SKM-1 (cell line): ENCODE measurements around the gene CAMK1D.
"Not testable (repeated sequence)": the region's sequence is repeated elsewhere in the genome, so short reads cannot be mapped to it uniquely, and the experiment has no call there.

ENCODE experiments used
- DNase-seq: peaks from one replicate; lab custom pipeline; 2025; ENCODE audit not compliant: unreplicated experiment; lab: John Stamatoyannopoulos, UW

CAMK1D gene

GRCh38 chr10:12543589-12543988 is 194.2 kb downstream of the CAMK1D start:
- no peak for DNase-seq

DNA sequence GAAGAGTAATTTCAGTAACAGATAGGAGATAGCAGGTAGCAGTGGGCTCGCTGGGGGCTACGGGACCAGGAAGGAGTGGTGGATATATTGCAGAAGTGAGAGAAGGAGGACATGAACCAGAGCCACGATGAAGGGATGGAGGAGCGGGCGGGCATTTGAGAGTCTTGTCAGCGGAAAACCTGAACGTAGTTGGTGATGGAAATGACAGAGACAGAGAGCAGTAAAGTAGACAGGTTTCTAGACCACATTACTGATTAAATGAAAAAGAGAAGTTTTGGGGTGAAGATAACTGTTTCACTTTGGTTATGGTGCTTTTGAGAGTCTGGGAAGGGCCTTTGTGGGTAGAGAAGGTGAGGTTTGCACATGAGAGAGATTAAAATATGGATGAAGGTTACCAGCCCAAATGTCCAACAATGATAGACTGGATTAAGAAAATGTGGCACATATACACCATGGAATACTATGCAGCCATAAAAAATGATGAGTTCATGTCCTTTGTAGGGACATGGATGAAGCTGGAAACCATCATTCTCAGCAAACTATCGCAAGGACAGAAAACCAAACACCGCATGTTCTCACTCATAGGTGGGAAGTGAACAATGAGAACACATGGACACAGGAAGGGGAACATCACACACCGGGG is 196.9 kb downstream of the CAMK1D start:
- not testable (repeated sequence) for DNase-seq

- DNase-seq, result no peak
Observed at GRCh38 chr10:12547301-12547771, 198.0 kb downstream of the CAMK1D start.

DNA sequence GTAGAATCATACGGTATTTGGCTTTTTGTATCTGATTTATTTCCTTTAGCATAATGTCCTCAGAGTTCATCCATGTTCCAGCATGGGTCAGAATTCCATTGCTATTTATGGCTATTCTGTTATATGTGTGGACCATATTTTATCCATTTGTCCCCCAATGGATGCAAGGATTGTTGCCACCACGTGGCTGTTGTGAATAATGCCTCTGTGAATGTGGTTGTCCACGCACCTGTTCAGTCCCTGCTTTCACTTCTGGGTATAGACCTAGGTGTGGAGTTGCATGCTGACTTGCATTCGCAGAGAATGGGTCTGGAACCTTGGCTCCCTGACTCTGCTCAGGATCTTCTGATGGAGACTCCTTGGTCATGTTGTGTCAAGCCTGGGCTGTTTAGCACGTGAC is 199.9 kb downstream of the CAMK1D start:
- DNase-seq, result no peak

DNA sequence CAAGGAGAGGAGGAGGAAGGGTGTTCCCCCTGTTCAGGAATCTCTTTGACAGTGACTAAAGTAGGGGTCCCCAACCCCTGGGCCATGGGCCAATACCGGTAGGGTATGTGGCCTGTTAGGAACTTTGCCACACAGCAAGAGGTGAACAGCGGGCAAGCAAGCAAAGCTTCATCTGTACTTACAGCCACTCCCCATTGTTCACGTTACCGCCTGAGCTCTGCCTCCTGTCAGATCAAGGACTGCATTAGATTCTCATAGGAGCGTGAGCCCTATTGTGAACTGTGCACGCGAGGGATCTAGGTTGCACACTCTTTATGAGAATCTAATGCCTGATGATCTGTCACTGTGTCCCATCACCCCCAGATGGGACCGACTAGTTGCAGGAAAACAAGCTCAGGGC is 201.6 kb downstream of the CAMK1D start:
- no peak for DNase-seq

- DNase-seq, result no peak
Observed at GRCh38 chr10:12556039-12556438, 206.7 kb downstream of the CAMK1D start.

- DNase-seq, result no peak
Observed at GRCh38 chr10:12559578-12560178, 210.3 kb downstream of the CAMK1D start.

DNA sequence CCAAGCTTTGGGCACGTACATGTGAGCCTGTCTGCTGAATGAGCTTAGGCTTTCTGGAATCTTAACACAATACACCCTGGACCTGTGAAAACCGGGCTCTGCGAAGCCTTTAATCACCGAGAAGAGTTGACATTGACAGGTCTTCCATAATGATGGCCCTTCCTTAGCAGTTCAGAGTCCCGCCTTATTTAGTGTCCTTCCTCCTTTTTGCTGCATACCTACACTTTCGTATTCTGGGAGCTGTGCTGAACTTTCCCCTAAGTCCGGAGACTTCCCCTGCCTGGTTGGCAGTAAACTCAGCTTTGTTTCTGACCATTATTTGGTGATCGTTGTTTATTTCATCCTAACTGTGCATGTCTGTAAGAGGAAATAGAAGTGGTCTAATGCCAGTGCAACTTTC is 212.0 kb downstream of the CAMK1D start:
- DNase-seq, result no peak

DNA sequence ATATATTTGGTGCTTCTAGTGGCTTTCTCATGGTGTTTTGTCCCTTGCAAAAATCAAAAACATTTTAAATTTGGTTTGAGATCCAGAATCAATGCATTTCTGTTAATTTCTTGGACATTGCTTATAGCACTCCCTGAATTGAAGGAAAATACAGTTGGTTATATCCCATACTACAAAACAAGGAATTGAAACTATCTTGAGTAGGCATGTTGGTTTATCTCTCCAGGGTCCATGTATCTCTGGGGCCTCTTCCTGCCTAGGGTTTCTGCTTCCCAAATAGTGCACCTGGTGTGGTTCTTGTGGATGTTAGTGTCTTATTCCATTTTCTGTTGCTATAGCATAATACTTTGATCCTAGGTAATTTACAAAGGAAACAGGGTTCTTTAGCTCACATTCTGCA is 212.4 kb downstream of the CAMK1D start:
- no peak for DNase-seq

DNA sequence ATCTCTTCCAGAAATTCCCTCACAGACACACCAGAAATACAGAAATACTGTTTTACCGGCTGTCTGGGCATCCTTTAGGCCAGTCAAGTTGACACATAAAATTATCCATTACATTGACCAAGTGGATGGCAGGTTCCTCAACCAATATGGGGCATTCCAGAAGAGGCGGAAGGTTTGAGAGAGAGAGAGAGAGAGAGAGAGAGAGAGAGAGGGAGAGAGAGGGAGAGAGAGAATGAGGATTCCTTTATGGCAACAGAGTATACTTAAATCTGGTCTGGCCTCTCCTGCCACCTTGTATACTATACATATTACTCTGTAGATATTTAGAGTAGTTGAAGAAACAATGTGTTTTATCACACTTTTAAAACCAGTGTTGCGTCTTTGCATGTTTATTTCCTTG is 214.1 kb downstream of the CAMK1D start:
- no peak for DNase-seq

- DNase-seq, result no peak
Observed at GRCh38 chr10:12564173-12564572, 214.8 kb downstream of the CAMK1D start.

- no peak for DNase-seq
Observed at GRCh38 chr10:12566161-12567115, 217.1 kb downstream of the CAMK1D start.

- no peak for DNase-seq
Observed at GRCh38 chr10:12568391-12569009, 219.2 kb downstream of the CAMK1D start.

DNA sequence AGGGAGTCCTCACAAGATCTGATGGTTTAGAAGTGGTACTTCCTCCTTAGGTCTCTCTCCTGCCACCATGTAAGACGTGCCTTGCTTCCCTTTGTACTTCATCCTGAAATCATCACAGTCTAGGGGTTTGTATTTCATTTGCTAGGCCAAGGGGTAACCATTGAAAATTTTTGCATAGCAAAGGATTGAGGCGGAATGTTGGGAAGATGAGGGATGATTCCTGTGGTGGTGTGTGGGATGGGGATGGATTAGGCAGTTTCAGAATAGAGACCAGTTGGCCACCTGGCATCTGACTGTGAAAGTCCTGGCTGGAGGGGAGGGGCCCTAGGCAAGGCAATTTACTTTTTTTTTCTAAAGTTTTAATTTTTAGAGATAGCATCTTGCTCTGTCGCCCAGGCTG is 222.9 kb downstream of the CAMK1D start:
- DNase-seq, result no peak

DNA sequence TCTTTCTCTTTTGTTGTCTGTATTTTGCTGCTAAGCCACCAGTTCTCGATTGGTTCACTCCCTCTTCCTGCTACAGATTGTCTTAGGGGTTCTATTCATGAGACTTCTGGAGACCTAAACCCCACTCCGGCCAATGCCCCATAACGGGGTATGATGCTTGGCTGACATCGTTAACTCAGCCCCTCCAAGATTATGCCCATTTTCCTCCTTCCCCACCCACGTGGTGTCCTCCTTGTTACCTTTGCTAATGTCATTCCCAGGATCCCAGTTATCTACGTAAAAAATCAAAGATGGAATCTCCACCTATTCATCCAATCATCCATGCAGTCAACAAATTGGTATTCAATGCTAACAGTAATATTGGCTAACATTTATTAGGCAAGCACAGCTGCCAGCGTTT is 228.3 kb downstream of the CAMK1D start:
- DNase-seq, result no peak

DNA sequence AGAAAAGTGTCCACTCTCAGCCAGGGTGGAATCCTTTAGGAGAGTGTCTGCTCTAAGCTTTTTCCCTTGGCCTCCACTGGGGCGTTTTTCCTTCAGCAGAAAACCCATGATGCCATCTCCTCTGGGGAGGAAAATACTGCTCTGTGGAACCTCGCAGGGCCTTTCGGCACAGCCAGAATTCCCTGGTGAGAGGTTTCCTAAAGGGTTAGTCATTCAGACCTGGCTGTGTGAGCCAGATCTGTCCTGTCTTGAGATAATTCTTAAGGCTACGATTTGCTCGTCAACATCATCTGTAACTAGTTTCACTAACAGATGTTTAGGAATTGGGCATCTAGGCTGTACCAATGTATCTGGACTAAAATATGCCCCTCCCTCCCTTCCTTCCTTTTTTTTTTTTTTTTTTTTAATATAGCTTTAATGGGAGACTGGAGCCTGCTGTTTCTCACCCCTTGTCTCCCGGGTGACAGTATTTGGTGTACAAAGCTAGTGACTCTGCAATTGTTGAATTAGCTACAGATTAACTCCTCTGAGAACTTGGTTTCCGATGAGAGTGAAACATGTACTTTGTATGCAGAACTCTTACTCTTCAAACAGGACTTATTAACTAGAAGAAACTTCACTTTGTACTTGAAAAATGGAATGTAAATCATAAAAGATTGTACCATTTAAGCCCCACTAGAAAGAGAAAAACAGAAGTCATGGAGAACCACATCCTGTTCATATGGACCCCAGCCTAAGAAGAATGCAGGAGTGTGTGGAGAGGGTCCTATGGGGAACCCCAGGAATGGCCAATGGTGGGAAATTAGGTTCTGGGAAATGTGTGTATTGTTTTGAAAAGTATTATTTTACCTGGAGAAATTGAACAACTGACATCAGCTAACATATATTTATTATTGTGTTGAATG is 230.9 kb downstream of the CAMK1D start:
- DNase-seq, result no peak

GRCh38 chr10:12583891-12584595 is 234.7 kb downstream of the CAMK1D start:
- DNase-seq, result no peak

GRCh38 chr10:12586741-12587140 is 237.4 kb downstream of the CAMK1D start:
- DNase-seq, result no peak

DNA sequence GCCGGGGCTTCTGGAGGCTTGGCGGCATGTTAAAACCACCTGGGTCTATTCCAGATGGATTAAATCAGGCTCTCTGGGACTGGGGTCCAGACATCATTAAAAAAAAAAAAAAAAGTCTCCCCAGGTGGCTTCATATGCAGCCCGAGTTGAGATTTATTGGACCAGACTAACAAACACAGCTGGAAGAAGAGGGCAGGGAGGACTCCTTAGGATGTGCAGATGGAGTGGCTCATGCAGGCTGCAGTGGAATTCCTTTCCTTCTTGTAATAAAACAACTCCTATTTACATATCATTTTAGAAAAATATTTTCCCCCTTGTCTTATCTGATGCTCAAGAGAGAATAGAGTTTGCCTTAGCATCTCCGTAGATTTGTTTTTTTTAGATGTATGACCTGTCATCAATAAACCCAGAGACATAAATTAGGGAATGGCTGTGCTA is 238.1 kb downstream of the CAMK1D start:
- no peak for DNase-seq
